ENCODE measurements around the gene IPO13.

The IPO13 gene

GRCh38 chr1:43996733-43997115, 50.0 kb downstream of the IPO13 start:
- POLR2A ChIA-PET = no interaction called here
- CTCF ChIA-PET = interaction anchor here (0.8 kb wide), 1 partner anchor 9 kb away, joined by 3 read pairs; no protein-coding TSS in a partner anchor
- H3K4me3 ChIP-seq (ENCODE audit: low read depth, low read length) = no peak overlapping the region
- no peak for DNase-seq (ENCODE audit: low read depth, low spot score)
- TF ChIP-seq CTCF (IDR thresholded peaks at IDR 0.05; ENCODE audit: insufficient read depth, low read length, missing control alignments) = no peak

DNA sequence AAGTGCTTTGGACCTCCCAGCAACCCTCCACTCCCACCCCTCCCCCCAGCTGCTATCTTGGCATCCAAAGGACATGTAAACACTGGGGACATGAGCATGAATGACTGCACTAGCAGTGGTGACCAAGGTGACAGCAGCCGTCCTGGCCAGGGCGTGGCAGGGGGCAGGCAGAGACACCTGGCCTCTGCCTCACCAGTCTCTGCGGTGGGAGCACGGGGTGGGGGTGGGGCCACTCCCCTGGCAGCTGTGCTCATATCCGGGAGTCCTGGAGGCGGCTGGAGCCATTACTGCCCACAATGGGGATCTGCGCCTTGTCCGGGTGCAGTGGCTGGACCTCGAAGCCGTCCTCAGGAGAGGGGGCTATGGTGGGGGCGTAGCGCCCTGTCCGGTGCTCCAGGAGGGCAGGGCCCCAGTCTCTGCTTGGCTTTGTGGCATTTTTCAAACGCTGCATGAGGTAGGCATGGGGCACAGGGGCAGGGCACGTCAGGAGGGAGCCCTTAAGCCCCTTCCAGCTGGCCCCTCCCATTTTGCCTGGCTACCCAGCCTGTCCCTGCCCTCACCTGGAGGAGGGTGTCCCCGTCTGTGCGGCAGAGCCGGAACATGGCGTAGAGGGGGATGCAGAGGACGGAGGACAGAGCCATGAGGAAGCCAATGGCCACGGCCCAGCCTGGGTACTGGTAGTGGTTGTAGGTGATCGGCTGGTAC, 50.7 kb downstream of the IPO13 start:
- ChIA-PET CTCF (interaction anchor here (0.8 kb wide), 1 partner anchor 9 kb away, joined by 3 read pairs; no protein-coding TSS in a partner anchor), POLR2A (no interaction called here)
- DNase-seq (ENCODE audit: low read depth, low spot score) = no peak
- no peak overlapping the region for H3K4me3 ChIP-seq (ENCODE audit: low read depth, low read length)
- TF ChIP-seq CTCF (IDR thresholded peaks at IDR 0.05; ENCODE audit: insufficient read depth, low read length, missing control alignments) = no peak

DNA sequence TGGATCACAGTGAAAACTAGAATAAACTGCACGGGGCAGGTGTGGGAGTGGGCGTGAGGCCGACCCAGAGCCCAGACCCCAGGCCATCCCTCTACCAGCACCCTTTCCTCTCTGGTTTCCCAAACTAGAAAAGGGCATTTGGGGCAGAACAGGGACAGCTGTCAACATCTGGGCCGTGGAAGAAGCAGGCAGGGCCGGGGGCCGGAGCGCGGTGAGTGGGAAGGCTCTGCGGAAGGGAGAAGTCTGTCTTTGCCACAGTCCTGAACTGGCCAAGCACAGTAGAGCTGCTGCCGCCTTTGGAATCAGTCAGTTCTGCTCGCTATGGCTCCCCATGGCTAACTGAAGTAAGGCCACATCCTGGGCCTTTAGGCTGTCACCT, 51.2 kb downstream of the IPO13 start:
- CTCF ChIA-PET = interaction anchor here (11.3 kb wide), 1 partner anchor 47 kb away, joined by 313 read pairs; no protein-coding TSS in a partner anchor

GRCh38 chr1:43999455-43999854, 52.7 kb downstream of the IPO13 start:
- POLR2A ChIA-PET = no interaction called here
- no peak overlapping the region for H3K4me3 ChIP-seq (ENCODE audit: low read depth, low read length)
- CTCF ChIA-PET = interaction anchor here (1.1 to 11.3 kb wide), 4 partner anchors 12 to 236 kb away, joined by 4 to 313 read pairs (median 5); no protein-coding TSS in a partner anchor
- TF ChIP-seq CTCF (IDR thresholded peaks at IDR 0.05; ENCODE audit: insufficient read depth, low read length, missing control alignments) = no peak
- no peak for DNase-seq (ENCODE audit: low read depth, low spot score)

More for the DNA sequence above, 51.2 kb downstream of the IPO13 start:
- no peak overlapping the region for H3K4me3 ChIP-seq (ENCODE audit: low read depth, low read length)
- DNase-seq (ENCODE audit: low read depth, low spot score) = no peak
- no peak for TF ChIP-seq CTCF (IDR thresholded peaks at IDR 0.05; ENCODE audit: insufficient read depth, low read length, missing control alignments)
- POLR2A ChIA-PET = no interaction called here

DNA sequence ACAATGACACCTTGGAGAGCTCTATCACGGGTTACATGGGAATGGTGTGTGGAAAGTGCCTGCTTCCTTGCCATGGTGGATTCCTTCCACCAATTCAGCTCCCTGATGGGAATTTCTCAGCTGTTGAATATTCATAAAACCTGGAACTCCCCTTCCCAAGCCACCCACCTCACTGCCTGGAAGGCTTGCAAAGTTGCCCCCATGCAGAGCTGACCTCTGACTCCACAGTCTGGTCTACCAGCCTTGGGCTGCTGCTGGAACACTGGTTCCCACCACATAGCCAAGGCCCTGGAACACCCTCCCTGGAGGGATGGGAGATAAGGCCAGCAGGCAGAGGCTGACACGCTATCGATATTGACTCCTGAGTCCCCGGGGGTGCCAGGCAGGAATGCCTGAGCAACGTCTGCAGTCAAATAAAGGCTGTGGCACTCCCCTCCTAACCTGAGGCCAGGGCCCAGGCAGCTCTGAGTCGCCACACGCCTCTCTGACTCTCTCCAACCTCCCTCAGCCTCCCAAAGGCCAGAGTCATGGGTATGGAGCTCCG, 53.4 kb downstream of the IPO13 start:
- POLR2A ChIA-PET = no interaction called here
- DNase-seq (ENCODE audit: low read depth, low spot score) = no peak
- CTCF ChIA-PET = interaction anchor here (1.1 to 11.3 kb wide), 4 partner anchors 11 to 236 kb away, joined by 4 to 313 read pairs (median 6); no protein-coding TSS in a partner anchor
- no peak for TF ChIP-seq CTCF (IDR thresholded peaks at IDR 0.05; ENCODE audit: insufficient read depth, low read length, missing control alignments)
- H3K4me3 ChIP-seq (ENCODE audit: low read depth, low read length) = no peak overlapping the region

DNA sequence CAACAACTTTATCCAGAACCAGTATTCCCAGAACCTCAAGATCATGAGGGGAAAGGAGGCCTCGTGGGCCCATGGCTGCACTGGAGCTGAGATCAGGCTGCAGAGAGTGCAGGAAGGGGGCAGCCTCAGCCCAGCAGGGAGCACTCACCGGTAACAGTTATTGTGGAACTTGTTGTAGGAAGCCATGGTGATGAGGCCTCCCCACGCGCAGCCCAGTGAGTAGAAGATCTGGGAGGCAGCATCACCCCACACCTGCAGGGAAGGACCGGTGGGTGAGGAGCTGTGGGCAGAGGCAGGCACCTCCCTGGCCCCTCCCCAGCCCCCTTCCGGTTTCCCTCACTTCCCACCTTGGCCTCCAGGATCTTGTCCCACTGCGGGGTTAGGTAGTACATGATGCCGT, 55.4 kb downstream of the IPO13 start:
- no peak for TF ChIP-seq CTCF (IDR thresholded peaks at IDR 0.05; ENCODE audit: insufficient read depth, low read length, missing control alignments)
- ChIA-PET CTCF (interaction anchor here (1.3 to 11.3 kb wide), 5 partner anchors 9 to 238 kb away, joined by 4 to 313 read pairs (median 17); no protein-coding TSS in a partner anchor), POLR2A (no interaction called here)
- no peak overlapping the region for H3K4me3 ChIP-seq (ENCODE audit: low read depth, low read length)
- no peak for DNase-seq (ENCODE audit: low read depth, low spot score)
